Left forelimb (tissue), 1 donor: ENCODE measurements around the gene PARM1.

Experiments used
- DNase-seq: peaks from one replicate; pipeline ENCODE4 v3.0.0-alpha.2; 2018; ENCODE audit warnings: low spot score

Gene PARM1

GRCh38 chr4:75087416-75087815 is 154.5 kb downstream of the PARM1 start:
- DNase-seq, result no peak

GRCh38 chr4:75087865-75088264 is 154.9 kb downstream of the PARM1 start:
- no peak for DNase-seq

GRCh38 chr4:75089206-75089605 is 156.3 kb downstream of the PARM1 start:
- no peak for DNase-seq

- no peak for DNase-seq
Observed at GRCh38 chr4:75099321-75099720, 166.4 kb downstream of the PARM1 start.
